Gastrocnemius medialis (tissue), 4 donors: ENCODE measurements around the gene CHRM5. TPM values are rescaled to one million over a fixed set of nuclear protein-coding genes. Genes with fewer than 3 reads are reported as not detected.
"Not testable (repeated sequence)": the region's sequence is repeated elsewhere in the genome, so short reads cannot be mapped to it uniquely, and the experiment has no call there.

Experiments
- ATAC-seq, 2 donors: fragments of 150-250 bp; one replicate each; pipeline ENCODE4 v1.9.1; 2016
- DNase-seq, 2 donors: peaks; one replicate each; pipeline ENCODE4 v3.0.0-alpha.2; 2019
- H3K27ac ChIP-seq, 4 donors: fragments of 200-600 bp; sonication (generic); 1 replicate in 1 of 4; 2 replicates in 3 of 4; pipeline ENCODE4 v1.5.1; 2016 to 2018; ENCODE audit warnings: mild to moderate bottlenecking in 2 of 4, moderate library complexity in 1 of 4
- H3K27me3 ChIP-seq, 3 donors: fragments of 200-600 bp; sonication (generic) in 2 of 3; 1 replicate in 1 of 3; 2 replicates in 2 of 3; pipeline versions ENCODE4 v1.5.1 to v1.6.0; 2016 to 2019; ENCODE audit warnings: mild to moderate bottlenecking in 1 of 3, moderate library complexity in 1 of 3
- H3K36me3 ChIP-seq, 2 donors: fragments of 200-600 bp; sonication (generic) in 1 of 2; one replicate each; pipeline ENCODE4 v1.5.1; 2017 to 2018
- H3K4me1 ChIP-seq, 2 donors: fragments of 200-600 bp; sonication (generic) in 1 of 2; one replicate each; pipeline ENCODE4 v1.5.1; 2016 to 2017; ENCODE audit warnings: mild to moderate bottlenecking in 2 of 2
- H3K4me3 ChIP-seq, 4 donors: fragments of 200-600 bp; sonication (generic) in 3 of 4; 1 replicate in 1 of 4; 2 replicates in 3 of 4; pipeline ENCODE4 v1.5.1; 2016 to 2019; ENCODE audit warnings: mild to moderate bottlenecking in 2 of 4
- H3K9me3 ChIP-seq, 3 donors: fragments of 200-600 bp; sonication (generic) in 2 of 3; 1 replicate in 1 of 3; 2 replicates in 2 of 3; pipeline ENCODE4 v1.5.1; 2016 to 2019
- POLR2A ChIP-seq, 2 donors: fragments of 450-650 bp; IDR thresholded peaks; one replicate each; pipeline ENCODE4 v1.6.1; 2017; ENCODE audit warnings: antibody characterized with exemption in 2 of 2, mild to moderate bottlenecking in 2 of 2, moderate library complexity in 2 of 2
- in situ Hi-C, 4 donors: fragments of 200-750 bp; cut with MboI; loops; one replicate each; pipeline versions ENCODE4 v1.15.0 to v1.8.0; 2017; ENCODE audit warnings: low sequenced_read_pairs in 4 of 4
- intact Hi-C: fragments of 100-400 bp; cut with DNase I; formaldehyde crosslinking; loops from one replicate; pipeline ENCODE4 v1.15.1; 2023; ENCODE audit warnings: low total_unique reads
- total RNA-seq, 4 donors: library from RNA; depleted of rRNA; stranded (reverse); fragments of >200 nt; gene quantifications; one replicate each; pipeline versions ENCODE4 v1.1.0 to v1.2.3, GENCODE V29; 2016
- TF ChIP-seq, protein P1 (sequence below), 5 experiments: fragments of 450-650 bp in 3 of 5; fragments of 200-600 bp in 2 of 5; sonication (generic) in 2 of 5; IDR thresholded peaks in 4 of 5; conservative IDR thresholded peaks in 1 of 5; 1 replicate in 4 of 5; 2 replicates in 1 of 5; pipeline ENCODE4 v1.5.1; 2016 to 2019; ENCODE audit warnings: antibody characterized with exemption in 5 of 5, mild to moderate bottlenecking in 3 of 5, moderate library complexity in 3 of 5

Gene CHRM5
- total RNA-seq, 4 donors from 2014 or later: not detected

- H3K36me3 ChIP-seq: peaks cover 0 to 10% of the 10 kb centered on the region in 2 donors
- H3K27ac ChIP-seq: no peak overlapping the region
- DNase-seq (no peak), ATAC-seq (no peak)
- TF ChIP-seq, protein P1, sequence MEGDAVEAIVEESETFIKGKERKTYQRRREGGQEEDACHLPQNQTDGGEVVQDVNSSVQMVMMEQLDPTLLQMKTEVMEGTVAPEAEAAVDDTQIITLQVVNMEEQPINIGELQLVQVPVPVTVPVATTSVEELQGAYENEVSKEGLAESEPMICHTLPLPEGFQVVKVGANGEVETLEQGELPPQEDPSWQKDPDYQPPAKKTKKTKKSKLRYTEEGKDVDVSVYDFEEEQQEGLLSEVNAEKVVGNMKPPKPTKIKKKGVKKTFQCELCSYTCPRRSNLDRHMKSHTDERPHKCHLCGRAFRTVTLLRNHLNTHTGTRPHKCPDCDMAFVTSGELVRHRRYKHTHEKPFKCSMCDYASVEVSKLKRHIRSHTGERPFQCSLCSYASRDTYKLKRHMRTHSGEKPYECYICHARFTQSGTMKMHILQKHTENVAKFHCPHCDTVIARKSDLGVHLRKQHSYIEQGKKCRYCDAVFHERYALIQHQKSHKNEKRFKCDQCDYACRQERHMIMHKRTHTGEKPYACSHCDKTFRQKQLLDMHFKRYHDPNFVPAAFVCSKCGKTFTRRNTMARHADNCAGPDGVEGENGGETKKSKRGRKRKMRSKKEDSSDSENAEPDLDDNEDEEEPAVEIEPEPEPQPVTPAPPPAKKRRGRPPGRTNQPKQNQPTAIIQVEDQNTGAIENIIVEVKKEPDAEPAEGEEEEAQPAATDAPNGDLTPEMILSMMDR (IDR thresholded peaks at IDR 0.05 in 4 of 5, conservative IDR thresholded peaks at IDR 0.05 in 1 of 5): no peak
- no peak for TF ChIP-seq POLR2A (IDR thresholded peaks at IDR 0.05)
- intact Hi-C loops (no loop called here), in situ Hi-C loops (no loop called here)
- H3K4me1 ChIP-seq: no peaks in the 10 kb centered on the region
- no peaks in the 10 kb centered on the region for H3K27me3 ChIP-seq
- no peaks in the 10 kb centered on the region for H3K9me3 ChIP-seq
- H3K4me3 ChIP-seq: no peak overlapping the region
Observed at GRCh38 chr15:34018021-34018645, 49.8 kb downstream of the CHRM5 start.

DNA sequence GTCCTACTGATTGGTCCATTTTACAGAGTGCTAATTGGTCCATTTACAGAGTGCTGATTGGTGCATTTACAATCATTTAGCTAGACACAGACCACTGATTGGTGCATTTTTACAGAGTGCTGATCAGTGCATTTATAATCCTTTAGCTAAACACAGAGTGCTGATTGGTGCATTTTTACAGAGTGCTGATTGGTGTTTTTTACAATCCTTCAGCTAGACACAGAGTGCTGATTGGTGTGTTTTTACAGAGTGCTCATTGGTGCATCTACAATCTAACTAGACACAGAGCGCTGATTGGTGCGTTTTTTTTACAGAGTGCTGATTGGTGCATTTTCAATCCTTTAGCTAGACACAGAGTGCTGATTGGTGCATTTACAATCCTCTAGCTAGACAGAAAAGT lies 50.4 kb downstream of the CHRM5 start:
- H3K9me3 ChIP-seq, H3K27ac ChIP-seq, intact Hi-C loops, H3K4me1 ChIP-seq, in situ Hi-C loops, H3K27me3 ChIP-seq, H3K36me3 ChIP-seq, H3K4me3 ChIP-seq, DNase-seq, ATAC-seq: not testable (repeated sequence)

DNA sequence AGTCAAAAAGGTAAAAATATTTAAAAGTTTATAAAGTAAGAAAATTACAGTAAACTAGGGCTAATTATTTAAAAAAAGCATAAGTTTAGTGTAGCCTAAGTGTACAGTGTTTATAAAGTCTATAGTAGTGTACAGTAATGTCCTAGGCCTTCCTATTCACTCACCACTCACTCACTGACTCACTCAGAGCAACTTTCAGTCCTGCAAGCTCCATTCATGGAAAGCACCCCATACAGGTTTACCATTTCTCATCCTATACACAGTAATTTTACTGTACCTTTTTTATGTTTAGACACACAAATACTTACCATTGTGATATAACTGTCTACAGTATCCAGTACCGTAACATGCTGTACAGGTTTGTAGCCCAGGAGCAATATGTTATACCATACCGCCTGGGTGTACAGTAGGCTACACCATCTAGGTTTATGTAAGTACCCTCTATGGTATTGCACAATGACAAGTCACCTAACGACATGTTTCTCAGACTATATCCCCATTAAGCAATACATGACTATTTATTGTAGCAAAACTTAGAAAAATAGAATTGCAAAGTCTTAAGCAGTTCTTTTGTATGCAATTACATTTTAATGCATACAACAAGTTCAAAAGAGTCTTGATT lies 51.2 kb downstream of the CHRM5 start:
- intact Hi-C loops: no loop called here
- H3K27ac ChIP-seq: no peak overlapping the region
- no peak for DNase-seq
- H3K4me1 ChIP-seq: no peaks in the 10 kb centered on the region
- in situ Hi-C loops: no loop called here
- no peak for TF ChIP-seq POLR2A (IDR thresholded peaks at IDR 0.05)
- TF ChIP-seq, protein P1 (IDR thresholded peaks at IDR 0.05 in 4 of 5, conservative IDR thresholded peaks at IDR 0.05 in 1 of 5): no peak
- H3K27me3 ChIP-seq: no peaks in the 10 kb centered on the region
- ATAC-seq: no peak
- H3K36me3 ChIP-seq: peaks cover 0 to 10% of the 10 kb centered on the region in 2 donors
- no peak overlapping the region for H3K4me3 ChIP-seq
- no peaks in the 10 kb centered on the region for H3K9me3 ChIP-seq

- no peaks in the 10 kb centered on the region for H3K9me3 ChIP-seq
- intact Hi-C loops (no loop called here), in situ Hi-C loops (no loop called here)
- DNase-seq (no peak), ATAC-seq (no peak)
- no peak overlapping the region for H3K27ac ChIP-seq
- no peaks in the 10 kb centered on the region for H3K27me3 ChIP-seq
- H3K4me3 ChIP-seq: no peak overlapping the region
- H3K4me1 ChIP-seq: no peaks in the 10 kb centered on the region
- H3K36me3 ChIP-seq: peaks cover 0 to 5% of the 10 kb centered on the region in 2 donors
- TF ChIP-seq, protein P1 (IDR thresholded peaks at IDR 0.05 in 4 of 5, conservative IDR thresholded peaks at IDR 0.05 in 1 of 5): no peak
- TF ChIP-seq POLR2A (IDR thresholded peaks at IDR 0.05): no peak
Observed at GRCh38 chr15:34023907-34024306, 55.6 kb downstream of the CHRM5 start.

- TF ChIP-seq POLR2A (IDR thresholded peaks at IDR 0.05): no peak
- TF ChIP-seq, protein P1 (IDR thresholded peaks at IDR 0.05 in 4 of 5, conservative IDR thresholded peaks at IDR 0.05 in 1 of 5): no peak
- H3K4me1 ChIP-seq: no peaks in the 10 kb centered on the region
- H3K36me3 ChIP-seq: no peaks in the 10 kb centered on the region
- no peaks in the 10 kb centered on the region for H3K27me3 ChIP-seq
- H3K27ac ChIP-seq: no peak overlapping the region
- no peak for ATAC-seq
- no peak for DNase-seq
- H3K9me3 ChIP-seq: no peaks in the 10 kb centered on the region
- in situ Hi-C loops: no loop called here
- H3K4me3 ChIP-seq: no peak overlapping the region
- intact Hi-C loops: no loop called here
Observed at GRCh38 chr15:34025252-34025651, 57.0 kb downstream of the CHRM5 start.
